GOT3 (cell line): Measurements from ENCODE around the gene AUTS2.
"Not testable (repeated sequence)": the region's sequence is repeated elsewhere in the genome, so short reads cannot be mapped to it uniquely, and the experiment has no call there.

ENCODE experiments used
- DNase-seq: peaks from one replicate; lab custom pipeline; 2025; ENCODE audit warnings: mixed read lengths; lab: John Stamatoyannopoulos, UW

Gene AUTS2

DNA sequence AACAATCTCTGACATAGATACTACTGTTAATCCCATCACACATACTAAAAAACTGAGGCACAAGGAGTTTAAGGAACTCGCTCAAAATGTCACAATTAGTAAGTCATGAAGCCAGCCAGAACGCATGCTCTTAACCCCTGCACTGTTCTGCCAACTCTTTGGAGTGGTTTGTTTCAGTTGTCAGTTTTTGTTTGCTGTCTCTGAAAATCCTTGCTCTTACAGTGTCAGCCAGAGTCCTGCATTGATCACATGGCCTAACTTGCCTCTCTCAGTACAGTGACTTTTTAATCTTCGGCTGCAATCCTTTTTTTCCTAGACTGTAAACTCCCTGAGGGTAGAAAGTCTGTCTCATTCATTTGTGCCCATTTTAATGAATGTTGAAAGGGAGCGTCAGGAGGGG, 753.8 kb downstream of the AUTS2 start:
- DNase-seq, result no peak

GRCh38 chr7:70352906-70353305, 754.6 kb downstream of the AUTS2 start:
- DNase-seq, result no peak

GRCh38 chr7:70353330-70353945, 755.2 kb downstream of the AUTS2 start:
- DNase-seq, result no peak

- no peak for DNase-seq
Measured at GRCh38 chr7:70353946-70354335, 755.7 kb downstream of the AUTS2 start.

- DNase-seq, result no peak
Measured at GRCh38 chr7:70354409-70355169, 756.3 kb downstream of the AUTS2 start.

DNA sequence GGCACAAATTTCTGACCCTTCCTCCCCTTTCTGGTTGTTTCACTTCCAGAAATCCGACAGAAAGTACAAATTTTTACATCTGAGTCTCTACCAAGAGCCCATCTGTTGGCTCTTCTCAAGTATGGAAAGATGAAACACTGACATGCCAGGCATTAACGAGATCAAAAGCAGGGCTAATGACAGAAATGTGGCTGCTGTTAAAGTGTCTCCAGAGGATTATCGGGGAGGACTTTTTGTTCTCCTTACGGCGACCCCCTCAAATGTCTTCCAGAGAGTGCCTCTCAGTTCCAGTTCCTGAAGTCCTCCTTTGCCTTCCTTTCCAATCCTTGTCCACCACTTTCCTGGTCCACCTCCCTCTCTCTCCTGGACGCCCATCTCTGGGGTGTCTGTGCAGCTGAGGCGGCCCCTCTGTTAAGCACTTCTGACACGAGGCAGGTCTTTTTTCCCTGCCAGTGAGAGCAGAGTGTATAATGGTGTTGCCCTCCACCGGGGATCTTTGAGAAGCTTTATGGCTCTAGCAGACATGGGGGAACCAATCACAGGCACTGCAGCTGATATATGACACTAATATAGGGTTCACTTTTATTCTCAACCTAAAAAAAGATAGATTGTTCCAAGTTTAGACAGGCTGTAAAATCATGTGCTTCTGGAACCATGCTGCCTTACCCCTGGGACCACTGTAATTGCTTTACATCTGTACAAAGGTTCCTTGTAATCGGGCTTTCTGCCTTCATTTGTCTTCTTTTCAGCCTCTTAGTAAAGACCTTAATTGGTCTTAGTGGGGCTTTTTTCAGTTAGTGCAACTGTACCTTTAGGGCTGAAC, 757.1 kb downstream of the AUTS2 start:
- no peak for DNase-seq

- DNase-seq, result no peak
Measured at GRCh38 chr7:70356085-70356786, 758.0 kb downstream of the AUTS2 start.

- DNase-seq, result no peak
Measured at GRCh38 chr7:70356787-70357328, 758.6 kb downstream of the AUTS2 start.

GRCh38 chr7:70360557-70360956, 762.3 kb downstream of the AUTS2 start:
- no peak for DNase-seq

- no peak for DNase-seq
Measured at GRCh38 chr7:70361821-70362220, 763.5 kb downstream of the AUTS2 start.

- not testable (repeated sequence) for DNase-seq
Measured at GRCh38 chr7:70364393-70364792, 766.1 kb downstream of the AUTS2 start.

GRCh38 chr7:70371652-70372051, 773.4 kb downstream of the AUTS2 start:
- DNase-seq, result no peak

DNA sequence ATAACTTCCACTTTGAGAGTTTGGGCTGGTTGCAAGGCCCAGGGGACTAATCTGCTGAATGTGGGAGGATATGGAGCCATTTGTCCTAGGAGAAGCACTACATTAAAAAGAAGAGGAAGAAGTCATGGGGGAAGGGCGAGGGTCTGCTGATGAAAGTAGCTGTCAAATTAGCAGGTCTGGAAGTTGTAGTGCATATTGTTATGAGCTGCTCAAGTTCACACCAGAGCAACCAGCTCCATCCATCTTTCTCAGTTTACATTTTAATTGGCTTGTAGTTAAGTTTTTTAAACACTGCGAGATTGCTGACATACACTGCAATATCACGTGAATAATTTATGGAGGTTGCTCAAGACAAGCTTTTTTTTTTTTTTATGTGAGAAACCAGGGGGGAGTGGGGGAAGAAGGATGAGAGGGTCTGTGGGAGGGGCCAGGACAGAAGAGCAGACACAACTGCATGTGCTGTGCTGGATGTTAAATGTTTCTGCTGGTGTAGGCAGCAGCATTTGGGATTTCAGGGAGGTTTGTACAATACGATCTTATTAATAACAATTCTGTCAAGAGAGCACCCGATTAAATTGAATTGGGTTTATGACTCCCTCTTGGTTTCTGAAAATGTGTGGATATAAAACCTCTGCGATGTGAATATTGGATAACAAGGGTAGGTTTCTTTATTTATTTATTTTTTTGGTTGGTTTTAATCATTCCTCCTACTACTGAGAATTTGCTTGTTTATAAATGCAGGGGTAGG, 774.7 kb downstream of the AUTS2 start:
- no peak for DNase-seq

DNA sequence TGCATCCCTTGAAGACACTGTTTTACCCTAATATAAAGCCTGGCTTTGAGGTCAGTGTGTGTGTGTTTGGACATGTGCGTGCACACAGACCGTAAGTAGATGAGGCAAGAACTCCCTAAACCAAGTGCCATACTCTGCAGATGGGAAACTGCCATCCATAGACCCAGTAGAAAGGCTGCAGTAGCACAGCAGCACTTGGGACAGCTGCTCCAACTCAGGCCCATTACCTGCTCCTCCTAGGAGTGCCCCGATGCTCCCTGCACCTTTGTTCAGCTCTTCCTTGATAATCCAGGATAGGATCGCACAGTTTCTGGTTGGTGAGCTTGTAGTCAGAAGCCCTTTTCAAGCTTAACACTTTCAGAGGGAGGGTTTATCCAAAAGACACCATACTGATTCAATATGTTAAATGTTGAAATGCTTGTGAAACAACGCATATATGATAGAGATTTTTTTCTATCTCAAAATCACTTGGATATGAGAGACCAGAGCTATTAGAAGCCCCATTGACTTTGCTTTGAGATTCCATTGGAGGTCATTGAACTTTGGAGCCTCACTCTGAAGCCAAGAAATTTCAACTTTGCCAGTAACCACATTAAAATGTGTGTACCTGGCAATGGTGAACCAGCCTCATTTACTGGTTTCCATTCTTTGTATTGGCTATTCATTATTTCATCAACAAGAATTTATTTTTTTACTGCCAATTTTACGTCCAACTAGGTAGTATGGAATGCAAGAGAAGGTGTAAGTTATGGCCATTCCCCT, 776.7 kb downstream of the AUTS2 start:
- DNase-seq, result no peak

- no peak for DNase-seq
Measured at GRCh38 chr7:70376561-70377031, 778.3 kb downstream of the AUTS2 start.

- DNase-seq, result no peak
Measured at GRCh38 chr7:70377957-70378356, 779.7 kb downstream of the AUTS2 start.

GRCh38 chr7:70379210-70379609, 780.9 kb downstream of the AUTS2 start:
- DNase-seq, result no peak

GRCh38 chr7:70380421-70381015, 782.2 kb downstream of the AUTS2 start:
- no peak for DNase-seq

DNA sequence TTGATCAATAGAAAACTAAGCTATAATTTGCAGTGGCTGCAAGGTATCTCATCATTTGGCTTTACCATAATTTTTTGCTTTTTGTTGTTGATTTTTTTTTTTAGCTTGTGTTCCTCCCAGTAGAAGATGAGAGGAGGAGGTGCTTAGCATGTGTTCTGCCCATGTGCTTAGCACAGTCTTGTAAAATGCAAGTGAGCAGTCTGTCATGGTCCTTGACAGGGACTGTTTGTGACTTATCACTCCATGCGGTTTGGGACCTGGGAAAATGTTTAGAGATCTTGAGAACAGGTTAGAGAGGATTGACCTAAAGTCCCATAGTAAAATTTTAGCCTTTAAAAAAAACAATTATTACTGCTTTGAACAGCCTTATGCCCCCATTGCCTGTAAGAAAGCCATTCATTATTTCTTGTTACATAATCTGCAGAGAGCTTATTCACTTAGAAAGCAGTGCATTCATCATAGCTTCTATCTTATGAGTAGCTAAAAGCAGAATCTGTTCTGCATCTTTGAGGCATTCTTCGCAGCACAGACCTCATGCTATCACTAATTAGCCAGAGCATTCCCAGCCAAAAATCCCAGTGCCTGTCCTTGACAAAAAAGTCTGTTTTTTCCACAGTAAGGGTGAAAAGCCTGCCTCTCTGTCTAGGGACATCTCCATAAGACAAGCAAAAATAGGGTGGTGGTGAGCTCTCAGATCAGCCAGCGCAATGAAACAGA, 784.9 kb downstream of the AUTS2 start:
- DNase-seq, result no peak
